Adrenal gland (tissue), 12 donors: Measurements from ENCODE around the gene FDPS. TPM values are rescaled to one million over a fixed set of nuclear protein-coding genes. Genes with fewer than 3 reads are reported as not detected.
"Not testable (repeated sequence)": the region's sequence is repeated elsewhere in the genome, so short reads cannot be mapped to it uniquely, and the experiment has no call there.

Source experiments
- DNase-seq, 7 donors: peaks; one replicate each; pipeline ENCODE4 v3.0.0-alpha.2; 2019 to 2020
- H3K27ac ChIP-seq, 5 donors: fragments of 200-600 bp; sonication (generic) in 4 of 5; 1 replicate in 3 of 5; 2 replicates in 2 of 5; pipeline versions ENCODE4 v1.5.1 to v1.8.0; 2016 to 2020; ENCODE audit warnings: mild to moderate bottlenecking in 1 of 5
- H3K27me3 ChIP-seq: fragments of 200-600 bp; 2 replicates; pipeline ENCODE4 v1.8.0; 2021
- H3K36me3 ChIP-seq, 2 donors: fragments of 200-600 bp; replicated peaks in 1 of 2; 1 replicate in 1 of 2; 2 replicates in 1 of 2; pipeline versions ENCODE4 v1.5.1 to v1.8.0; 2018 to 2022
- H3K4me1 ChIP-seq, 2 donors: fragments of 200-600 bp; replicated peaks in 1 of 2; 1 replicate in 1 of 2; 2 replicates in 1 of 2; pipeline versions ENCODE4 v1.5.1 to v1.8.0; 2018 to 2021
- H3K4me3 ChIP-seq, 4 donors: fragments of 200-600 bp; sonication (generic) in 3 of 4; one replicate each; pipeline ENCODE4 v1.5.1; 2016 to 2018
- H3K9me3 ChIP-seq, 3 donors: fragments of 200-600 bp; sonication (generic) in 1 of 3; replicated peaks in 1 of 3; 1 replicate in 2 of 3; 2 replicates in 1 of 3; pipeline versions ENCODE4 v1.5.1 to v1.8.0; 2016 to 2021
- POLR2A ChIP-seq, 2 donors: fragments of 450-650 bp; IDR thresholded peaks; one replicate each; pipeline ENCODE4 v1.6.1; 2017; ENCODE audit warnings: antibody characterized with exemption in 2 of 2, mild to moderate bottlenecking in 2 of 2, moderate library complexity in 1 of 2
- WGBS, 4 donors: extraction: QIAGEN DNeasy Blood & Tissue Kit in 2 of 4; methylation state at CpG; one replicate each; pipeline versions ENCODE4 v1.1.5 to v1.1.7; 2013 to 2017; 5-methylcytosine and 5-hydroxymethylcytosine counted together
- intact Hi-C, 2 donors: fragments of 100-400 bp; cut with DNase I; formaldehyde crosslinking; loops; one replicate each; pipeline versions ENCODE4 v1.14.1 to v1.15.0; 2022 to 2023
- polyA plus RNA-seq, 3 donors: library from polyadenylated mRNA; stranded (reverse); fragments of 200-250 nt in 2 of 3; fragments of 350-450 nt in 1 of 3; fragmentation: Illumina TruSeq in 1 of 3; extraction: RNeasy Lipid Tissue Mini Kit (QIAGEN cat#74804) in 1 of 3; gene quantifications; one replicate each; pipeline ENCODE4 v1.2.3, GENCODE V29; 2013 to 2014
- total RNA-seq, 9 donors: library from RNA; depleted of rRNA in 4 of 9; stranded (reverse); fragments of >200 nt in 4 of 9; fragments of 120-200 nt in 1 of 9; fragmentation: NEBNext Ultra II Directional in 1 of 9; extraction: Animal tissue kit (Norgen Biotek cat#: 25700) in 1 of 9; gene quantifications; one replicate each; pipeline versions ENCODE4 v1.1.0 to v1.2.4, GENCODE V29; 2013 to 2023
- TF ChIP-seq, protein P1 (sequence below), 6 experiments: fragments of 450-650 bp in 4 of 6; fragments of 200-600 bp in 2 of 6; sonication (generic) in 1 of 6; IDR thresholded peaks; 1 replicate in 5 of 6; 2 replicates in 1 of 6; pipeline versions ENCODE4 v1.5.1 to v1.8.0; 2016 to 2021; ENCODE audit warnings: antibody characterized with exemption in 6 of 6, mild to moderate bottlenecking in 2 of 6, moderate library complexity in 1 of 6
- donor health status: healthy with polysubstance abuse.
- donor health status: Bipolar disorder and iron deficiency.
- donor health status: DM: yes; HTN: yes; CAD: no.
- donor health status: DM: no; HTN: no; CAD: no.
- donor health status: DM: no; HTN: no; CAD: no.
- donor health status: DM: yes; HTN: yes; CAD: no.

FDPS gene
- total and polyA plus RNA-seq, 12 donors: 107 to 2,334 (median 206) TPM

DNA sequence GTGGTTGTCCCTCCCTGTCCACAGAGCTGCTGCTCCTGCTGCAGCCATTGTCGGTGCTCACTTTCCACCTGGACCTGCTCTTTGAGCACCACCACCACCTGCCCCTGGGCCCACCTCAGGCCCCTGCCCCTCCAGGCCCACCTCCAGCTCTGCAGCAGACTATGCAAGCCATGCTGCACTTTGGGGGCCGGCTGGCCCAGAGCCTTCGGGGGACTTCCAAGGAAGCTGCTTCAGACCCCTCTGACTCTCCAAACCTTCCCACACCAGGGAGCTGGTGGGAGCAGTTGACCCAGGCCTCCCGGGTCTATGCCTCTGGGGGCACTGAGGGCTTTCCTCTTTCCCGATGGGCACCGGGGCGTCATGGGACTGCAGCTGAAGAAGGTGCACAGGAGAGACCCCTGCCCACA is 18.0 kb downstream of the FDPS start:
- TF ChIP-seq, protein P1, sequence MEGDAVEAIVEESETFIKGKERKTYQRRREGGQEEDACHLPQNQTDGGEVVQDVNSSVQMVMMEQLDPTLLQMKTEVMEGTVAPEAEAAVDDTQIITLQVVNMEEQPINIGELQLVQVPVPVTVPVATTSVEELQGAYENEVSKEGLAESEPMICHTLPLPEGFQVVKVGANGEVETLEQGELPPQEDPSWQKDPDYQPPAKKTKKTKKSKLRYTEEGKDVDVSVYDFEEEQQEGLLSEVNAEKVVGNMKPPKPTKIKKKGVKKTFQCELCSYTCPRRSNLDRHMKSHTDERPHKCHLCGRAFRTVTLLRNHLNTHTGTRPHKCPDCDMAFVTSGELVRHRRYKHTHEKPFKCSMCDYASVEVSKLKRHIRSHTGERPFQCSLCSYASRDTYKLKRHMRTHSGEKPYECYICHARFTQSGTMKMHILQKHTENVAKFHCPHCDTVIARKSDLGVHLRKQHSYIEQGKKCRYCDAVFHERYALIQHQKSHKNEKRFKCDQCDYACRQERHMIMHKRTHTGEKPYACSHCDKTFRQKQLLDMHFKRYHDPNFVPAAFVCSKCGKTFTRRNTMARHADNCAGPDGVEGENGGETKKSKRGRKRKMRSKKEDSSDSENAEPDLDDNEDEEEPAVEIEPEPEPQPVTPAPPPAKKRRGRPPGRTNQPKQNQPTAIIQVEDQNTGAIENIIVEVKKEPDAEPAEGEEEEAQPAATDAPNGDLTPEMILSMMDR (IDR thresholded peaks at IDR 0.05): no peak
- TF ChIP-seq POLR2A (IDR thresholded peaks at IDR 0.05): no peak
- DNase-seq: peak in 1 of 7 donors; percentile 19
- Histone ChIP-seq H3K27me3 (no peaks in the 10 kb centered on the region), H3K4me3 (no peak overlapping the region), H3K27ac (no peak overlapping the region), H3K36me3 (peaks cover 0 to 45% of the 10 kb centered on the region in 2 donors), H3K9me3 (no peaks in the 10 kb centered on the region), H3K4me1 (peaks cover 20 to 24% of the 10 kb centered on the region in 2 donors)
- intact Hi-C loops: no loop called here
- 78 to 95% (median 91%) methylated on average over 4 to 7 of the region's 7 CpGs for WGBS, 4 donors

DNA sequence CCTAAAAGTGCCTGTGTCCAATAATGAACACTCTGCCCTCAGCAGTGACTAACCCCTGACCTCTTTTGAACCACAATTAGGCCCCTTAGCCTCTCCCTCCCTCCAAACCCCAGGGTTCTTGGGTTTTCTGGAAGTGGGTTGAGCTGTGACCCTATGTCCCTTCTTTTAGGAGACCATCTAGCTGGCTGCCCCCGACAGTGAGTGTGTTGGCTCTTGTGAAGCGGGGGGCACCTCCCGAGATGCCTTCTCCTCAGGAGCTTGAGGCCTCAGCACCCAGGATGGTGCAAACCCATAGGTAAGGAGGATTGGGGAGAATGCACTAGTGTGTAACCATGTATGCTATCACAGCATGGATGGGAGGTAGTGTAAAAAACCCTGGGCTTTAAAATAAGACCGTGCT is 19.3 kb downstream of the FDPS start:
- H3K27ac ChIP-seq: no peak overlapping the region
- H3K9me3 ChIP-seq: no peaks in the 10 kb centered on the region
- peaks cover 0 to 47% of the 10 kb centered on the region in 2 donors for H3K36me3 ChIP-seq
- no peaks in the 10 kb centered on the region for H3K27me3 ChIP-seq
- WGBS, 4 donors: 83 to 90% (median 84%) methylated on average over 4 of the region's 4 CpGs
- H3K4me3 ChIP-seq: no peak overlapping the region
- DNase-seq: no peak
- TF ChIP-seq POLR2A (IDR thresholded peaks at IDR 0.05): no peak
- TF ChIP-seq, protein P1 (IDR thresholded peaks at IDR 0.05): no peak
- H3K4me1 ChIP-seq: peaks cover 6 to 12% of the 10 kb centered on the region in 2 donors
- intact Hi-C loops: no loop called here

DNA sequence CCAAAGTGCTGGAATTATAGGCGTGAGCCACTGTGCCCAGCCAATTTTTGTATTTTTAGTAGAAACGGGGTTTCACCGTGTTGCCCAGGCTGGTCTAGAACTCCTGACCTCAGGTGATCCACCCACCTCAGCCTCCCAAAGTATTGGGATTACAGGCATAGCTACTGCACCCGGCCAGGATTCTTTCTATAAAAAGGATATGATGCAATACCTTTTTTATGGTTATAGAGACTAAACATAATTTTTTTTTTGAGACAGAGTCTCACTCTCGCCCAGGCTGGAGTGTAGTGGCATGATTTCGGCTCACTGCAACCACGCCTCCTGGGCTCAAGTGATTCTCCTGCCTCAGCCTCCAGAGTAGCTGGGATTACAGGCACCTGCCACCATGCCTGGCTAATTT is 20.2 kb downstream of the FDPS start:
- H3K4me1 ChIP-seq: peaks cover 5 to 12% of the 10 kb centered on the region in 2 donors
- DNase-seq, H3K27ac ChIP-seq, H3K4me3 ChIP-seq, H3K9me3 ChIP-seq, H3K27me3 ChIP-seq, intact Hi-C loops: not testable (repeated sequence)
- WGBS, 4 donors: 86 to 93% (median 87%) methylated on average over 7 of the region's 7 CpGs
- H3K36me3 ChIP-seq: peaks cover 0 to 50% of the 10 kb centered on the region in 2 donors

DNA sequence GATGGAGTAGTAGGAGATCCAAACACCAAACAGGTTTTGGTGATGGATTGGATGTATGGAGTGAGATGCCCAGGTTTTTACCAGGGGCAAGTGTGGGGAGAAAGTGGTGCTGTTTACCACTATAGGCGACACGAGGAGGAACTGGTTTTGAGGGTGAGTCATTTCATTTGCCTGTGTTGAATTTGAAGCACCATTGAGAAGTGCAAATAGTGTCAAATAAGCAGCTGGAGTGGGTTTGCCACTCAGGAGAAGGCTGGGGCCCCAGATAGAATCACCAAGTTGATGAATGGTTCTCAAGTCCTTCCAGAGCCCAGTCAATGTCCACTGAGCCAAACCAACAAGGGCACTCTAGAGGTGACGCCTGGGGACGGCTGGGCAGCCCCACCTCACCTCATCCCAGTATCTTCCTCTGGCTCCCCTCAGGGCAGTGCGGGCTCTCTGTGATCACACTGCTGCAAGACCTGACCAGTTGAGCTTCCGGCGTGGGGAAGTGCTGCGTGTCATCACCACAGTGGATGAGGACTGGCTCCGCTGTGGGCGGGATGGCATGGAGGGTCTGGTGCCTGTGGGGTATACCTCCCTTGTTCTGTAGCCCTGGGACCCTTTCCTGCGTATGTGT is 21.4 kb downstream of the FDPS start:
- Histone ChIP-seq H3K9me3 (no peaks in the 10 kb centered on the region), H3K4me1 (peaks cover 5 to 10% of the 10 kb centered on the region in 2 donors), H3K27me3 (no peaks in the 10 kb centered on the region), H3K36me3 (peaks cover 0 to 60% of the 10 kb centered on the region in 2 donors), H3K4me3 (no peak overlapping the region), H3K27ac (no peak overlapping the region)
- no peak for TF ChIP-seq POLR2A (IDR thresholded peaks at IDR 0.05)
- TF ChIP-seq, protein P1 (IDR thresholded peaks at IDR 0.05): no peak
- 86 to 93% (median 90%) methylated on average over 5 to 11 of the region's 11 CpGs for WGBS, 4 donors
- DNase-seq: peak in 1 of 7 donors; percentile 50
- intact Hi-C loops: no loop called here

DNA sequence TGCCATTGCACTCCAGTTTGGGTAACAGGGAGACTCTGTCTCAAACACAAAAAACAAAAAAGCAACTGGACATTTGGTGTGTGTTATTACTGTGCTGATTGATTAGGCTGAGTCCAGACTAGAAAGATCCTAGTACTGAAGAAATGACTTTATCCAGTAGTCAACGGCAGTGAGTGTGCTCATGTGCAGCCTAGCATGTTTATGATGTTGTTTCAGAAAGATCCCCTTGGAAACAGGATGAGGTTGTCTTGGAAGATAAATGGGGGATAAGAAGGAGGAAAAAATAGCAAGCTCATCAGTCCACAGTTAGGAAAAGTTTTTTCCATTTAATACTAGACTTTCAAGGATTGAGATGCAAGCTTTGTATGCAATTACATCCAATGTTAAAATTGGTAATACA is 26.3 kb downstream of the FDPS start:
- no peak overlapping the region for H3K27ac ChIP-seq
- intact Hi-C loops: no loop called here
- H3K4me1 ChIP-seq: no peaks in the 10 kb centered on the region
- DNase-seq: no peak
- whole genome bisulfite sequencing, 4 donors: 61 to 75% (median 69%) methylated on average over 1 of the region's 1 CpG
- no peak overlapping the region for H3K4me3 ChIP-seq
- TF ChIP-seq POLR2A (IDR thresholded peaks at IDR 0.05): no peak
- TF ChIP-seq, protein P1 (IDR thresholded peaks at IDR 0.05): no peak
- H3K9me3 ChIP-seq: no peaks in the 10 kb centered on the region
- no peaks in the 10 kb centered on the region for H3K27me3 ChIP-seq
- peaks cover 0 to 74% of the 10 kb centered on the region in 2 donors for H3K36me3 ChIP-seq
